HUES64 (cell line): Measurements from ENCODE around the gene FBXL2.

Experiments
- H3K27ac ChIP-seq: 2 replicates; pipeline ENCODE4 v1.7.0; 2013; ENCODE audit warnings: low read depth, low read length, inconsistent platforms
- H3K27me3 ChIP-seq: 2 replicates; pipeline ENCODE4 v1.6.1; 2013; ENCODE audit warnings: mild to moderate bottlenecking, low read length; ENCODE audit not compliant: insufficient read depth
- H3K36me3 ChIP-seq: 2 replicates; pipeline ENCODE4 v1.6.1; 2013; ENCODE audit warnings: mild to moderate bottlenecking, low read length; ENCODE audit not compliant: insufficient read depth
- H3K4me1 ChIP-seq: 2 replicates; pipeline ENCODE4 v1.6.1; 2013; ENCODE audit warnings: mild to moderate bottlenecking, low read length, moderate library complexity; ENCODE audit not compliant: insufficient read depth
- H3K4me3 ChIP-seq: 2 replicates; pipeline ENCODE4 v1.5.1; 2013; ENCODE audit warnings: mild to moderate bottlenecking, low read length, moderate library complexity
- H3K9ac ChIP-seq: 2 replicates; pipeline ENCODE4 v1.6.1; 2013; ENCODE audit warnings: mild to moderate bottlenecking, low read depth, low read length
- H3K9me3 ChIP-seq: 2 replicates; pipeline ENCODE4 v1.6.1; 2013; ENCODE audit warnings: low read depth, low read length; ENCODE audit not compliant: insufficient read depth
- WGBS: fragments of 150-250, 120-280 bp; methylation state at CpG from one replicate; pipeline ENCODE4 v1.1.7; 2013; ENCODE audit warnings: missing lambda C conversion rate; 5-methylcytosine and 5-hydroxymethylcytosine counted together

The FBXL2 gene

DNA sequence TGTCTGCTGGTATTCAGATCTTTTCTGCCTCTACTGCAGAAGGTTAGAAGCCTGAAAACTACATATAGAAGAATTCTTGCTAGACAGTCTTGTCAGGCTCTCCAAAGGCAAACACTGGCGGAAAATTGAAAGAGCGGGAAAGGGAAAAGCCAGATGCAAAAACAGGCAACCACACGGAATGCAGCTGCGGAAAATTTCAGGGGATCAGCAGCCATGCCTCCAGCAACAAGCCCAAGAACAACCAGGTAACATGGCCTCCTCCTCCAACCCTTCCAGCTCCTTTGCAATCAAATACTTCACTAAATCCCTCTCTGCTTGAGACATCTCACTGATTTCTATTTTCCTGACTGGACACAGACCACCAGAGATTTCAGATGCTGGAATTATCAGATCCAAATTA, 153.3 kb downstream of the FBXL2 start:
- H3K27ac ChIP-seq, result no peak overlapping the region
- H3K9ac ChIP-seq, result no peak overlapping the region
- peaks cover 60% of the 10 kb centered on the region for H3K4me1 ChIP-seq
- H3K4me3 ChIP-seq, result no peak overlapping the region
- no peaks in the 10 kb centered on the region for H3K27me3 ChIP-seq
- WGBS, result 66% methylated on average over 4 of the region's 4 CpGs
- H3K9me3 ChIP-seq, result no peaks in the 10 kb centered on the region
- H3K36me3 ChIP-seq, result no peaks in the 10 kb centered on the region

DNA sequence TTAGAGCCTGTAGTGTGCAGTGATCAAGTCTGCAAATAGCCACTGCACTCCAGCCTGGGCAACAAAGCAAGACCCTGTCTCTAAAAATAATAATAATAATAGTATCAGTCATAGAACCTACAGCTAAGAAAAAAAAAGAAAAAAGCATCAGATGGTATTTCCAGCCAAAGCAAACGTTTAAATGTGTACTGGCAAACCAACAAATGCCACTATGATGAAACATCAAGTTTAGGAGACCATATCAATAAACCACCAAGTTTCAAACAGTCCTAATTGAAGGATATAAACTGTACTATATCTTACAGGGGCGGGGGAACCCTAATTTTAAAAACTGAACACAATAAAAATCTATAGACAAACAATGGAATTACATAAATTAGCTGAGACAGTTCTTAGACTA, 156.6 kb downstream of the FBXL2 start:
- H3K27me3 ChIP-seq, result no peaks in the 10 kb centered on the region
- H3K36me3 ChIP-seq, result no peaks in the 10 kb centered on the region
- H3K9me3 ChIP-seq, result no peaks in the 10 kb centered on the region
- H3K4me3 ChIP-seq, result no peak overlapping the region
- no peak overlapping the region for H3K27ac ChIP-seq
- H3K9ac ChIP-seq, result no peak overlapping the region
- WGBS, result no CpG with 5 or more reads among the region's 2 CpGs
- H3K4me1 ChIP-seq, result peaks cover 64% of the 10 kb centered on the region
